Stimulated activated memory B cell treated with anti-CD40 and anti-IgM and Interleukin-4, amounts not matched to agents 10 μg/mL and 1 μg/mL and 100 μg/mL, for 72 hours (primary cell): Measurements from ENCODE around the gene CYP4F22.
A peak's percentile ranks its signal among the peaks of the same experiment; 100 is the strongest.
"Not testable (repeated sequence)": the region's sequence is repeated elsewhere in the genome, so short reads cannot be mapped to it uniquely, and the experiment has no call there.

Experiments used
- ATAC-seq: fragments of 150-1000 bp; cut with Tn5 transposase; 2 replicates; pipeline ENCODE4 v1.10.0; 2021
- H3K27ac Mint-ChIP-seq: one replicate; pipeline ENCODE4 v1.8.0; 2022; ENCODE audit warnings: mild to moderate bottlenecking, mixed read lengths
- H3K27me3 Mint-ChIP-seq: one replicate; pipeline ENCODE4 v1.8.0; 2022; ENCODE audit warnings: mixed read lengths
- H3K36me3 Mint-ChIP-seq: one replicate; pipeline ENCODE4 v1.8.0; 2022; ENCODE audit warnings: mixed read lengths
- H3K4me1 Mint-ChIP-seq: one replicate; pipeline ENCODE4 v1.8.0; 2022; ENCODE audit warnings: mixed read lengths
- H3K4me3 Mint-ChIP-seq: one replicate; pipeline ENCODE4 v1.8.0; 2022; ENCODE audit warnings: mild to moderate bottlenecking, moderate library complexity, mixed read lengths
- H3K9me3 Mint-ChIP-seq: one replicate; pipeline ENCODE4 v1.8.0; 2022; ENCODE audit warnings: mixed read lengths

CYP4F22 gene

DNA sequence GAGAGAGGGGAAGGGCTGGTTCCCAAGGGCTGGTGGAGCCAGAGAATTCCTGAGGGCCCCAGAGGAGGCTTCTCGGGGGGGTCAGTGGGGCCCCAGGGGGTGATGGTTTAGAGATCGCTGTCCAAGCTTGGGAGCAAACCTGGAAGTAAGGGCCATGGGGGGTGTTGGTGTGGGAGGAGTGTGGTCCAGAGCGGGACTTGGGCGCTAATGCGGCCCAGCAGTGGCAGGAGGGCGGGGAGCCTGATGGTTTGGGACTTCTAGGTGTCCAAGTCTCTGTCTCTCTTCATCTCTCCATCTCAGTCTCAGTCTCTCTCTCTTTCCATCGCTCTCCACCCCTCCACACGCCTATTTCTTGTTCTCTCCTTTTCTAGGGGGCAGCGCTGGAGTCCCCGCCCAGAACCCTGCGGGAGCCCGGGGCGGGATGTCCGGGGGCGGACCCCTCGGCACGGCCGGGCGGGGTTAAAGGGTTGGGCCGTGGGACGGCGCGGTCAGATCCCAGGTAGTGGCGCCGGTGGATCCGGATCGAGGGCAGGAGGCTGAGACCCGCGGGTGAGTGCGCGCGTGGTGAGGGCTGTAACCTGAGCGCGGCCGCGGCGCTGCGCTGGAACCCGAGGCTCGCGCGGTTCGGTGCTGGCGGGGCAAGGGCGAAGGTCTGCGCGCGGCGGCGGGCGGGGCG lies at the start of gene CYP4F22:
CYP4F22 (plus strand) TSS at position 491 of the 676 bp plus-strand sequence. CDS start 16,812 bp downstream, outside the sequence.
- no peak within 1 kb of the TSS for H3K27ac Mint-ChIP-seq
- peaks cover 79% of the 10 kb centered on the region for H3K27me3 Mint-ChIP-seq
- H3K36me3 Mint-ChIP-seq = no peaks in the 10 kb centered on the region
- H3K4me1 Mint-ChIP-seq = peaks cover 13% of the 10 kb centered on the region
- ATAC-seq = peak; percentile 34
- H3K9me3 Mint-ChIP-seq = peaks cover 3% of the 10 kb centered on the region
- peak within 1 kb of the TSS; percentile 21 for H3K4me3 Mint-ChIP-seq

DNA sequence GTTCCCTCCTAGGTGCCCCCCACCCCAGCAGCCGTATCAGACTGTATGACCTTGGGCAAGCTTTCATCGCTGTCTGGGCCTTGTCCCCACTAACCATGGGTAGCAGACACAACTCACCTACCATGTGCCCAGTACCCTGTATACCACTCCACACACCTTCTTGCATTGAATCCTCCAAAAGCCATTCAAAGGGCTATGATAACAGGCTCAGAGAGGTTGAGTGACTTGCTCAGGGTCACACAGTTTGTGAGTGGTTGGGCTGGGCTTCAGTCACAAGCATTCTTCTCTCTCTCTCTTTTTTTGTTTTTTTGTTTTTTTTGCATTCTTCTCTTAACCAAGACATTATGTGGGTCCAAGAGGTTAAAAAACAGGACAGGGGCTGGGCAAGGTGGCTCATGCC lies 46.6 kb upstream of the CYP4F22 start:
- no peaks in the 10 kb centered on the region for H3K9me3 Mint-ChIP-seq
- peaks cover 18% of the 10 kb centered on the region for H3K36me3 Mint-ChIP-seq
- ATAC-seq = no peak
- no peak overlapping the region for H3K4me3 Mint-ChIP-seq
- H3K27me3 Mint-ChIP-seq = no peaks in the 10 kb centered on the region
- H3K4me1 Mint-ChIP-seq = peaks cover 38% of the 10 kb centered on the region
- H3K27ac Mint-ChIP-seq = peak overlapping the region; percentile 60

DNA sequence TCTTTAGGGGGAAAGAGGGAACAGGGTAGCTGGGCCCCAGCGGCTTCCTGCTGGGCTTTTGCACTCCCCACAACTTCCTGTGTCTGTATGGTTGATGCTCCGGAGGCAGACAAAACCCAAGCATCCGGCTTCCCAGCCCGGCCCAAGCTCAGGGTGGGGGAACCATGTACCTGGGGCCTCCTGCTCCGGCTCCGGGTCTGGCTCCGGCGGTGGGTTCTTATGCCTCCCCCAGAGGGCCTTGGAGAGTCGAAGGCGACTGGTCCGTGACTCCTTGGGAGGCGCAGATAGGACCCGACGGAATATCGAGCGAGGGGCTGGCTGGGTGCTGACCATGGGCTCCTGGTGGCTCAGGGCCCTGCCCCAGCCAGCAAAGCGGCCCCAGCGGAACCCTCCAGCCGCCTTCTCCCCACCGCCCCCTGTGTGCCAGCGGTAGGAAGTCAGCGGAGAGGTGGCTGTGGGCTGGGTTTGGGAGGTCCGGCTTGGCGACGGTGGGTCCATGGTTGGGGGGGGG lies 44.4 kb upstream of the CYP4F22 start:
- Mint-ChIP-seq H3K27me3 (peaks cover 12% of the 10 kb centered on the region), H3K27ac (peak overlapping the region; percentile 95), H3K4me1 (peaks cover 58% of the 10 kb centered on the region), H3K36me3 (peaks cover 15% of the 10 kb centered on the region), H3K9me3 (no peaks in the 10 kb centered on the region), H3K4me3 (peak overlapping the region; percentile 82)
- peak; percentile 93 for ATAC-seq

DNA sequence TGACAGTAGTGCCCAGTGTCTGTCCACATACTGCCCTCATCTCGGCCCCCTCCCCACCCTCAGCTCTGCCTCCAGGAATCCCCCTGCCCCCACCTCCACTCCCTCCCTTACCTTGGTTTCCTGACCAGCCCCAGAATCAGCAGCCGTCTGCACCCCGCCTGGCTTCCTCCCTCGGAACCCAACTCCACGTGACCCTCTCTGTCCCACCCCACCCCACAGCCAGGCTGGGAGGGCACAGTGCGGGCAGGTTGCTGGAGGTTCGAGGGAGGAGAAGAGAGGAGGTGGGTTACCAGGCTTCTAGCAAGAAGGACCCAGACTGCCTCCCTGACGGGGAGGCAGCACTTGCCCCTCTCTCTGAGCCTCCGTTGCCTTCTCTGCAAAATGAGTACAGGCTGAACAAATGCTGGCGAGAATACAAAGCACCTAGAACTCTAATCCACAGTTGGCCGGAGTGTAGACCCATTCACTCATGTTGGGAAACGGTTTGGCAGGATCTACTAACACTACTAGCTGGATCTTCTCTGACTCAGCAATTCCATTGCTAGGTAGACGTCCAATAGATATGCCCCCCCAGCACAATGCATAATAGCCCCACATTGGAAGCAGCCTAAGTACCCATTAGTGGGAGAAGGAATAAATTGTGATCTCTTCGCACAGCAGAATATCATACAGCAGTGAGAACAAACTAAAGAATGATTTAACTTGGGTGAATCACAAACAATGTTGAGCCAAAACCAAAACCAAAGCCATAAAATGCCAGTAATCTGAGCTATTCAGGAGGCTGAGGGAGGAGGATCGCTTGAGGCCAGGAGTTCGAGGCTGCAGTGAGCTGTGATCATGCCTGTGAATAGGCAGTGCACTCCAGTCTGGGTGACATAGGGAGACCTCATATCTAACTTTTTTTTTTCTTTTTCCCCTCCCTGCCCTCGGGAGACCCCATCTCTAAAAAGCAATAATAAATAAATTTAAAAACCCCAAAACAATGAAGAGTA lies 43.6 kb upstream of the CYP4F22 start, which contains the start of gene RASAL3:
RASAL3 (minus strand) TSS at position 151 of the 992 bp plus-strand sequence. CDS start 186 bp downstream, outside the sequence.
- H3K4me3 Mint-ChIP-seq = peak within 1 kb of the TSS; percentile 82
- peaks cover 64% of the 10 kb centered on the region for H3K4me1 Mint-ChIP-seq
- ATAC-seq = peak; percentile 89
- H3K9me3 Mint-ChIP-seq = no peaks in the 10 kb centered on the region
- peak within 1 kb of the TSS; percentile 95 for H3K27ac Mint-ChIP-seq
- H3K36me3 Mint-ChIP-seq = peaks cover 11% of the 10 kb centered on the region
- peaks cover 20% of the 10 kb centered on the region for H3K27me3 Mint-ChIP-seq

DNA sequence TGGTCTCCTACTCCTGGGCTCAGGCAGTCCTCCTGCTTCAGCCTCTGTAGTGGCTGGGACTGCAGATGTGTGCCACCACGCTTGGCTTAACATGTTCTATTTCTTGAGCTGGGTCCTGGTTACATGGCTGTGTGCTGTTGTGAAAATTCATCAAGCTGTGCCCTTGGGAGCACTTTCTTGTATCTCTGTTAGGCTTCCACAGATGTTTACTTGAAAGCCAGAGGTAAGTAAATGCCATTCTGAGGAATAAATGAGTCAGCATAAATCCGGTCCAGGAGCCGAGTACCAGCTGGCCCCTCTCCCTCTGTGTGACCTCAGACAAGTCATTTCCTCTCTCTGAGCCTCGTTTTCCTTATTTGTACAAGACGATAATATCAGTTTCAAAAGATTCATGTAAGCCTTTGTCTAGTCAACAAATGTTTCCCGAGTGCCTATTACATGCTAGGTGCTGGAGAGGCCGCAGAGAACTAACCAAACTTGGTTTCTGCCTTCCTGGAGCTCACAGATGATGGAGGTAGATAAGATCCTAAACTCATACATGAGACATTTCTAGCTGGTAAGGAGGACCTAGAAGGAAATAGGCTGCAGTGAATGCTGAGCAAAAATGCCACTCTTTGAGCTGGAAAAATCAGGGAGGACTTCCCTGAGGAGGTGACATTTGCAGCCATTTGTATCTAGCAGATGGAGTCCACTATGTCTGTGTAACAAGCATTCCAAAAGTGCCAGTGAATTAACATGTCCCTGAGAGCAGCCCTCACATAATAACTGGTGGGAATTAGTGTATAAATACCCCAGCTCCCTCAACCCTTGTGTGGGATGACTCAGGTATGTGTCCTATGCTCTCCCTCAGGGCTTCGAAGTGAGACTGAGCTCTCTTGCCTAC lies 41.2 kb upstream of the CYP4F22 start:
- H3K4me1 Mint-ChIP-seq = peaks cover 60% of the 10 kb centered on the region

DNA sequence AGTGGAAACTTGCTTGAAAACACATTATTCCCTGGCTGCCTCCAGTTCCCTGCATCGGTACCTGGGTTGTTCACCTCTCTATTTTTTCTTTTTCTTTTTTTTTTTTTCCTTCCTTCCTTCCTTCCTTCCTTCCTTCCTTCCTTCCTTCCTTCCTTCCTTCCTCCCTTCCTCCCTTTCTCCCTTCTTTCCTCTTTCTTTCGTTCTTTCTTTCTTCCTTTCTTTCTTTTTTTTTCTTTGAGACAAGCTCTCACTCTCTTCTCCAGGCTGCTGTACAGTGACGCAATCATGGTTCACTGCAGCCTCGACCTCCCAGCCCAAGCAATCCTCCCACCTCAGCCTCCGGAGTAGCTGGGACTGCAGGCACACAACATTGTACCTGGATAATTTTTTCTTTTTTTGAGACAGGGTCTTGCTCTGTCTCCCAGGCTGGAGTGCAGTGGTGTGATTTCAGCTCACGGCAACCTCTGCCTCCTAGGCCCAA lies 40.6 kb upstream of the CYP4F22 start:
- Mint-ChIP-seq H3K4me3 (no peak overlapping the region), H3K27me3 (peaks cover 39% of the 10 kb centered on the region), H3K27ac (peak overlapping the region; percentile 36), H3K9me3 (no peaks in the 10 kb centered on the region), H3K36me3 (peaks cover 6% of the 10 kb centered on the region), H3K4me1 (peaks cover 55% of the 10 kb centered on the region)
- no peak for ATAC-seq

More for the DNA sequence above, 41.2 kb upstream of the CYP4F22 start:
- H3K4me3 Mint-ChIP-seq = peak overlapping the region; percentile 23
- peak overlapping the region; percentile 36 for H3K27ac Mint-ChIP-seq
- peak; percentile 62 for ATAC-seq
- H3K27me3 Mint-ChIP-seq = peaks cover 39% of the 10 kb centered on the region
- no peaks in the 10 kb centered on the region for H3K9me3 Mint-ChIP-seq
- peaks cover 6% of the 10 kb centered on the region for H3K36me3 Mint-ChIP-seq

DNA sequence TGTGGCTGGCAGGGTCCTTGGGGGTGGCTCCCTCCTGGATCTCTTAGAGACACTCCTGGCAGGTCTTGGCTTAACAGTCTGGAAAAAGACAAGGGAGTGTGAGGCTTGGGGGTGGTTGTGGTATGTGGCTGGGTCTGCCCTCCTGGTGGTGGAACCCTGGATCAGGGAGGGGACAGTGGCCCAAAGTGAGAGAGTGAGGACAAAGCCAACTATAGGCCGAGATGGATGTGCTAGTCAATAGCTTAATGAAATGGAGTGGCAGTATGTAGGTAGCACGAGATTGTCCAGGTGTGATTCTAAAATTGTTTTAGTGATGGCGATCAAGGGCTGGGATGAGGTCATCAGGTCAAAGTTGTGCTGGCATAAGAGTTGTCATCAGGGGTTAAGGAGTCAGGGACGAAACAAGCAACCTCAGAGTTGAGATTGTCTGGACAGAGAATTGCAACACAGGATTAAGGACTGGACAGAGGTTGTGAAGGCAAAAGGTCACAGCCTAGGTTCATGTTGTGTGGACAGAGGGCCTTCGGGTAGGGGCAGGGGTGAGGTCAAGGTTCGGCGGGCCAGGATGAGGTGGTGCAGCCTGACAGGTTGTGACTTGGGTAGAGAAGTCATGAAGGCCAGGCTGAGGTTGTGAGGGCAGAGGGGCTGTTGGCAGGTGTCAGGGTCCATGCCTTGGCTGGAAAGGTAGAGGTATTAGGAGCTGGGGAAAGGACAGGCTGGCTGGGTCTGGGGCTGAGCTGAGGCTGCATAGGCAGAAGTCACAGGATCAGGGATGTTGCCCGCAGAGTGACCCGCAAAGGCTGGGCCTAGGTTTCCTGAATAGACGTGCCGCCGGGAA lies 39.4 kb upstream of the CYP4F22 start:
- no peak for ATAC-seq
- peaks cover 6% of the 10 kb centered on the region for H3K36me3 Mint-ChIP-seq
- peaks cover 39% of the 10 kb centered on the region for H3K27me3 Mint-ChIP-seq
- peak overlapping the region; percentile 65 for H3K4me3 Mint-ChIP-seq
- H3K9me3 Mint-ChIP-seq = no peaks in the 10 kb centered on the region
- H3K27ac Mint-ChIP-seq = peak overlapping the region; percentile 8
- peaks cover 53% of the 10 kb centered on the region for H3K4me1 Mint-ChIP-seq

DNA sequence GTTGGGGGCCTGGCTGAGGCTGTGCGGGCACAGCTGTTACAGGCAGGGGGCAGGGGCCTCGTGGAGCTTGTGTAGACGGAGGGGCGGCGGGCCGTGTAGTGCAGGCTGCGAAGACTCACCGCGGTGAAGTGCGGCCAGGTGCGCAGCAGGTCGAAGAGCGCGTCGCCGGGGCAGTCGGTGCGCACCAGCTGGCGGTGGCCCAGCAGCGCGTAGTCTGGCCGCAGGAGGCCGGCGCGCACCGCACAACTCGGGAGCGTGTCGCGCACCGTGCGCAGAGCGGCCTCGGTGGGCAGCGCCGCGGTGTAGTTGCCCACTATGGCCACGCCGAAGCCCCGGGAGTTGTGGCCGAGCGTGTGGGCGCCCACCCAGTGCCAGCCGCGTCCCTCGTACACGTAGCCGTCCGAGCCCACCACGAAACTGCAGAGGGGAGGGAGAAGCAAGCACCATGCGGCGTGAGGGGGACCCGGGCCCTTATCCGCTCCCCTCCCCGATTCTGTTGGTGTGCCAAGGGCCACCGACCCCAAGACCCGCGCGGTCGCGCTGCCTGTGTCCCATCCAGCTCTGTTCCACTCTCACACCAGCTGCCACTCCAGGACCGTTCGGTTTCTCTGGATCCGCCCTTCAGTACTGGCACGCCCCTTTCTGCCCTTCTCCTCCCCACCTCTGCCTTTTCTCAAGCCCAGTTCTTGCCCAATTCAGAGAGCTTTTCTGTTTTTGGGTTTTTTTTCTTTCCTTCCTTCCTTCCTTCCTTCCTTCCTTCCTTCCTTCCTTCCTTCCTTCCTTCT lies 38.6 kb upstream of the CYP4F22 start:
- H3K4me1 Mint-ChIP-seq = peaks cover 50% of the 10 kb centered on the region
- H3K4me3 Mint-ChIP-seq = peak overlapping the region; percentile 65
- peak overlapping the region; percentile 8 for H3K27ac Mint-ChIP-seq
- no peaks in the 10 kb centered on the region for H3K9me3 Mint-ChIP-seq
- peak; percentile 65 for ATAC-seq
- peaks cover 6% of the 10 kb centered on the region for H3K36me3 Mint-ChIP-seq
- H3K27me3 Mint-ChIP-seq = peaks cover 39% of the 10 kb centered on the region

DNA sequence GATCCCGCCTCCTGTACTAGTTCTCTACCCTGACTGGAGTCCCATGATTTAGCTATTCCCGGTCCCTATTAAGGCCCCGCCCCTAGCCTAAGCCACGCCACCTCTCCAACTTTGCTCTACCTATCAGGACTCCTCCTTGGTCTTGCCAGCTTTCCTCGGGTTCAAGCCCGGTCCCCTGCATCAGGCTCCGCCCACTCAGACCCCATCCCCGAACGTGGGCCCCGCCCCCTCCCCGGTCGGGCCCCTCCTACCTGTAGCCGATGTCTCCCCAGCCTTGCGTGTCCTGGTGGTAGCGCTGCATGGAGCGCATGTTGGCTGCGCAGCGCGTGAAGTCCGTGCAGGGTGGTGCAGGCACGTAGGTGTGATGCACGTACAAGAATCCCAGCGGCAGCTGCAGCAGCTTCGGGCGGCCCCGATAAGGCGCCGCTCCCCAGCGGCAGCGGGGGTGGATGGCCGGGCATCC lies 36.7 kb upstream of the CYP4F22 start:
- ATAC-seq = no peak
- H3K4me3 Mint-ChIP-seq = no peak overlapping the region
- no peaks in the 10 kb centered on the region for H3K9me3 Mint-ChIP-seq
- no peak overlapping the region for H3K27ac Mint-ChIP-seq
- H3K27me3 Mint-ChIP-seq = peaks cover 39% of the 10 kb centered on the region
- peaks cover 41% of the 10 kb centered on the region for H3K4me1 Mint-ChIP-seq
- peaks cover 6% of the 10 kb centered on the region for H3K36me3 Mint-ChIP-seq

DNA sequence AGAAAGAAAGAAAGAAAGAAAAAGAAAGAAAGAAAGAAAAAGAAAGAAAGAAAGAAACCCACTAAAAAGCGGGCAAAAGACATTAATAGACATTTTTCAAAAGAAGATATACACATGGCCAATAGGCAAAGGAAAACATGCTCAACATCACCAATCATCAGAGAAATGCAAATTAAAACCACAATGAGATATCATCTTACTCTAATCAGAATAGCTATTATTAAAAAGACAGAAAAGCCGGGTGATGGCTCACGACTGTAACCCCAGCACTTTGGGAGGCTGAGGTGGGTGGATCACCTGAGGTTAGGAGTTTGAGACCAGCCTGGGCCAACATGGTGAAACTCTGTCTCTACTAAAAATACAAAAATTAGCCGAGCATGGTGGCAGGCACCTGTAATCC lies 34.5 kb upstream of the CYP4F22 start:
- Mint-ChIP-seq H3K27ac (peak overlapping the region; percentile 10), H3K4me1 (peaks cover 22% of the 10 kb centered on the region), H3K27me3 (peaks cover 28% of the 10 kb centered on the region)
- ATAC-seq, H3K36me3 Mint-ChIP-seq, H3K4me3 Mint-ChIP-seq, H3K9me3 Mint-ChIP-seq: not testable (repeated sequence)

DNA sequence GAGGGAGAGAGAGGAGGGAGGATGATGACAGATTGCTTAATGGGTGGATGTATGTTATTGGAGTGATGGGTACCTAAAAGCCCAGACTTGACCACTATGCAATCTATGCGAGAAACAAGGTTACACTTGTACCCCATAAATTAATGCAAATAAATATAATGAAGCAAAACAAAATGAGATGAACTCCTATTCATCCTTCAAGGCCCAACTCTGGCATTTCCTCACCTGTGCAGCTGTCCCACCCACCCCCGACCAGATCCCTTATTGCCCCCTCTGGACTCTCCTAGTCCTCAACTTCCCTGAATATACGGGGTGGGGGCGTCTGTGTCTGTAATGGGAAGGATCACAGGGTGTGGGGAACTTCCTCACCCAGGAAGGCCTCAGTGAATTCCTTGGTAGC lies 33.2 kb upstream of the CYP4F22 start:
- no peak for ATAC-seq
- H3K27ac Mint-ChIP-seq = no peak overlapping the region
- H3K4me1 Mint-ChIP-seq = peaks cover 8% of the 10 kb centered on the region
- no peaks in the 10 kb centered on the region for H3K36me3 Mint-ChIP-seq
- peaks cover 14% of the 10 kb centered on the region for H3K27me3 Mint-ChIP-seq
- H3K9me3 Mint-ChIP-seq = no peaks in the 10 kb centered on the region
- no peak overlapping the region for H3K4me3 Mint-ChIP-seq

DNA sequence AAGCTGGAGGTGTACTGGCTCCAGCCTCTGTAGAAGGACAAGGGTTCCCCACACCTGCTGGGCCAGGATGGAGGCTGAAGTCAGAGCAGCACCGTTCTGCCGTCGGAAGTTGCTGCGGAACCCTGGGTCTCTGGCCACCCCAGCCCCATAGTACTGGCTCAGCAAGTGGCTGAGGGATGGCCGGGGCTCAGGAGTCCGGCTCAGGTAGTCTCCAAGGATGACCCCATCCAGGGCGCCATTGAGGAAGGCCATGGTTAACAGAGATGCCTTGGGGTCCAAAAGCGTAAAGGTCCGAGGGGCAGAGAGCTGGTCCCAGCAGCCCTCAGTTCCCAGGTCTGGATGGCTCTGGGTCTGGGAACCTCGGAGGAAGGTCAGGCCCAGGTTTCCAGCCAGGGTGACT lies 32.7 kb upstream of the CYP4F22 start:
- H3K27ac Mint-ChIP-seq = no peak overlapping the region
- peak; percentile 12 for ATAC-seq
- no peaks in the 10 kb centered on the region for H3K9me3 Mint-ChIP-seq
- no peak overlapping the region for H3K4me3 Mint-ChIP-seq
- H3K4me1 Mint-ChIP-seq = peaks cover 7% of the 10 kb centered on the region
- H3K36me3 Mint-ChIP-seq = no peaks in the 10 kb centered on the region
- peaks cover 10% of the 10 kb centered on the region for H3K27me3 Mint-ChIP-seq

DNA sequence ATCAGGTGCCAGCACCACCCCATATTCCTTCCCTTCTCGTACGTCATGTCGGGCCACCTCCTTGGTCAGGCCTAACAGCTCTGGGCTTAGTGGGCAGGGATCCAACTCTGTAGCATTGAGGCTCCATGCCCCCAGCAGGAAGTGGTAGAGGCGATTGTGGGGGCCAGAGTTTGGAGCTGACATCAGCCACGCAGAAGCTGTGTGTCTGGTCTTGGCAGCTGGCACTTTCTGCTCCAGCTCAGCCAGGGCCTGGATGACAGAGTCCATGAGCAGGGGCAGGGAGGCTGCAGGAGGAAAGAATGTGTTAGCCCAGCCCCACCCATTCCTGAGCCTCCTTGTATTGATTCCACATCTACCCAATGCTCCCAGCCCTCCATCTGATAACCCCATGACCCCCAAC lies 32.0 kb upstream of the CYP4F22 start:
- Mint-ChIP-seq H3K36me3 (no peaks in the 10 kb centered on the region), H3K4me1 (peaks cover 7% of the 10 kb centered on the region), H3K27me3 (peaks cover 7% of the 10 kb centered on the region), H3K27ac (no peak overlapping the region), H3K4me3 (no peak overlapping the region), H3K9me3 (no peaks in the 10 kb centered on the region)
- ATAC-seq = no peak
